ENCODE results near the gene PLA2G4E.

PLA2G4E gene

GRCh38 chr15:41997845-41998244 lies 23.0 kb downstream of the PLA2G4E start:
- TF ChIP-seq CTCF (IDR thresholded peaks at IDR 0.05): no peak
- Histone ChIP-seq H3K27ac (no peak overlapping the region), H3K9me3 (no peaks in the 10 kb centered on the region), H3K4me1 (ENCODE audit: control insufficient read depth in 1 of 2, insufficient read depth in 1 of 2, low read depth in 1 of 2, low read length in 1 of 2) (no peaks in the 10 kb centered on the region), H3K27me3 (no peaks in the 10 kb centered on the region), H3K36me3 (no peaks in the 10 kb centered on the region), H3K4me3 (ENCODE audit: low read depth in 1 of 2, low read length in 1 of 2) (no peak overlapping the region)

- no peaks in the 10 kb centered on the region for H3K27me3 ChIP-seq
- no peaks in the 10 kb centered on the region for H3K9me3 ChIP-seq
- no peak for TF ChIP-seq CTCF (IDR thresholded peaks at IDR 0.05)
- H3K4me3 ChIP-seq (ENCODE audit: low read depth in 1 of 2, low read length in 1 of 2): no peak overlapping the region
- no peaks in the 10 kb centered on the region for H3K36me3 ChIP-seq
- no peak overlapping the region for H3K27ac ChIP-seq
- H3K4me1 ChIP-seq (ENCODE audit: control insufficient read depth in 1 of 2, insufficient read depth in 1 of 2, low read depth in 1 of 2, low read length in 1 of 2): no peaks in the 10 kb centered on the region
Observed at GRCh38 chr15:41996921-41997592, 23.8 kb downstream of the PLA2G4E start.

- Histone ChIP-seq H3K27me3 (no peaks in the 10 kb centered on the region), H3K4me1 (ENCODE audit: control insufficient read depth in 1 of 2, insufficient read depth in 1 of 2, low read depth in 1 of 2, low read length in 1 of 2) (no peaks in the 10 kb centered on the region), H3K36me3 (no peaks in the 10 kb centered on the region), H3K9me3 (no peaks in the 10 kb centered on the region), H3K27ac (no peak overlapping the region), H3K4me3 (ENCODE audit: low read depth in 1 of 2, low read length in 1 of 2) (no peak overlapping the region)
- TF ChIP-seq CTCF (IDR thresholded peaks at IDR 0.05): no peak
Observed at GRCh38 chr15:41996376-41996775, 24.5 kb downstream of the PLA2G4E start.

GRCh38 chr15:41995476-41995855 lies 25.4 kb downstream of the PLA2G4E start:
- Histone ChIP-seq H3K27me3 (no peaks in the 10 kb centered on the region), H3K36me3 (no peaks in the 10 kb centered on the region), H3K4me3 (ENCODE audit: low read depth in 1 of 2, low read length in 1 of 2) (no peak overlapping the region), H3K4me1 (ENCODE audit: control insufficient read depth in 1 of 2, insufficient read depth in 1 of 2, low read depth in 1 of 2, low read length in 1 of 2) (no peaks in the 10 kb centered on the region), H3K9me3 (no peaks in the 10 kb centered on the region), H3K27ac (no peak overlapping the region)
- no peak for TF ChIP-seq CTCF (IDR thresholded peaks at IDR 0.05)

DNA sequence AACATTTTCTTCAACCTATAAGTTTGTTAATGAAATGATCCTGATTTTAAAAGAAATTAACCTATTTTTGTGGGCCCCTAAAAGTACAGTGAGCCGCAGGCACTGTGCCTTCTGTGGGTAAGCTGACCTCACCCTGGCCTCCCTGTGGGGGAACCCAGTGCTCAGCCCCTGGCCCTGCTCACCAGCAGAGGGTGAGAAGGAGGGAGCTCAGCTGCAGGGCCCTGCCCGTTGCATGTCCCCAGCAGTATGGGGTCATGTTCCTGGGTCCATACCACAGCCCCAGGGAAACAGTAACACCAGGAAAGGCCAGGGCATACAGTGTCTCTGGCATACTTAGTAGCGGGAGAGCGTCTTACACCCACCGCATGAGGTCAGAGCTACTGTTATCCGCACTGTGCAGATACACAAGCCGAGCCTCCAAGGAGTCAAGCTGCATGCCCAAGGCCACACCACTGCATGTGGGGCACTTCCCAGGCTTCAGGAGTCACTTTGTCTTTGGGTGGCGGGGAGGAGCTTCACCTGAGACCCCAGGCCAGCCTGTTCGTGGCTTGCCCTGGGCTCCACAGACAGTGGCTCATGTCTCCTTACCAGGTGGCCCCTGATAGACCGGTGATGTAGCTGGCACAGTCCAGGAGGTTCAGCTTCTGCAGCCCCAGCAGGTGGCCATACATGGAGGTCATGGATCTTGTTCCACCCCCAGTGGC lies 25.9 kb downstream of the PLA2G4E start:
- no peaks in the 10 kb centered on the region for H3K27me3 ChIP-seq
- H3K27ac ChIP-seq: no peak overlapping the region
- no peaks in the 10 kb centered on the region for H3K9me3 ChIP-seq
- no peaks in the 10 kb centered on the region for H3K4me1 ChIP-seq (ENCODE audit: control insufficient read depth in 1 of 2, insufficient read depth in 1 of 2, low read depth in 1 of 2, low read length in 1 of 2)
- TF ChIP-seq CTCF (IDR thresholded peaks at IDR 0.05): no peak
- H3K4me3 ChIP-seq (ENCODE audit: low read depth in 1 of 2, low read length in 1 of 2): no peak overlapping the region
- no peaks in the 10 kb centered on the region for H3K36me3 ChIP-seq

Data from neutrophil (primary cell).